SK-N-SH (cell line): ENCODE measurements around the gene TCF23. TPM values are rescaled to one million over a fixed set of nuclear protein-coding genes. Genes with fewer than 3 reads are reported as not detected.
"Not testable (repeated sequence)": the region's sequence is repeated elsewhere in the genome, so short reads cannot be mapped to it uniquely, and the experiment has no call there.

Source experiments
- CTCF ChIA-PET: fragments of 300-600, 350-600 bp; formaldehyde crosslinking; extraction: SDS; loops from one replicate; lab custom pipeline; 2021; lab: Yijun Ruan, JAX
- POLR2A ChIA-PET: fragments of 350-600 bp; sonication (Branson Sonifier 250); formaldehyde crosslinking; extraction: SDS; loops from one replicate; lab custom pipeline; 2020; ENCODE audit warnings: antibody characterized with exemption, inconsistent platforms; lab: Yijun Ruan, JAX
- DNase-seq: peaks from one replicate; pipeline ENCODE4 v3.0.0; 2012
- H2AFZ ChIP-seq: fragments of 200-600 bp; sonication (generic); 2 replicates; pipeline ENCODE4 v1.8.1; 2016; ENCODE audit warnings: antibody characterized with exemption, mild to moderate bottlenecking, low read depth
- H3F3A ChIP-seq: fragments of 200-600 bp; sonication (generic); replicated peaks from 2 replicates; pipeline ENCODE3; 2016; ENCODE audit warnings: antibody characterized with exemption, mild to moderate bottlenecking; ENCODE audit not compliant: insufficient read depth
- H3K27ac ChIP-seq, 2 experiments: fragments of 200-500 bp in 1 of 2; fragments of 200-600 bp in 1 of 2; sonication (Bioruptor generic) in 1 of 2; sonication (generic), shearing (Covaris generic) in 1 of 2; 2 replicates each; pipeline versions ENCODE4 v1.5.1 to v1.6.1; 2014 to 2016; ENCODE audit warnings: low read depth in 2 of 2, inconsistent platforms in 1 of 2, low read length in 1 of 2, mild to moderate bottlenecking in 1 of 2, mixed read lengths in 1 of 2
- H3K27me3 ChIP-seq: fragments of 200-600 bp; sonication (generic), shearing (Covaris generic); 2 replicates; pipeline ENCODE4 v1.6.1; 2016; ENCODE audit warnings: mixed run types; ENCODE audit not compliant: insufficient read depth
- H3K36me3 ChIP-seq, 2 experiments: fragments of 200-500 bp in 1 of 2; fragments of 200-600 bp in 1 of 2; sonication (Bioruptor generic) in 1 of 2; sonication (generic) in 1 of 2; replicated peaks in 1 of 2; 2 replicates each; pipeline versions ENCODE3 to v1.5.1; 2014 to 2016; ENCODE audit warnings: low read length in 1 of 2, mild to moderate bottlenecking in 1 of 2; ENCODE audit not compliant: insufficient read depth in 2 of 2, control insufficient read depth in 1 of 2
- H3K4me1 ChIP-seq, 2 experiments: fragments of 200-500 bp in 1 of 2; fragments of 200-600 bp in 1 of 2; sonication (Bioruptor generic) in 1 of 2; sonication (generic), shearing (Covaris generic) in 1 of 2; 2 replicates each; pipeline versions ENCODE4 v1.5.1 to v1.6.1; 2014 to 2016; ENCODE audit warnings: low read depth in 1 of 2, low read length in 1 of 2, mixed run types in 1 of 2; ENCODE audit not compliant: insufficient read depth in 2 of 2, control insufficient read depth in 1 of 2
- H3K4me2 ChIP-seq: fragments of 200-600 bp; sonication (generic), shearing (Covaris generic); 2 replicates; pipeline ENCODE4 v1.6.1; 2017; ENCODE audit warnings: mixed run types
- H3K4me3 ChIP-seq, 2 experiments: fragments of 200-500 bp in 1 of 2; fragments of 200-600 bp in 1 of 2; sonication (Bioruptor generic) in 1 of 2; sonication (generic), shearing (Covaris generic) in 1 of 2; 2 replicates each; pipeline versions ENCODE4 v1.5.1 to v1.8.1; 2014 to 2016; ENCODE audit warnings: low read depth in 2 of 2, inconsistent platforms in 1 of 2, low read length in 1 of 2, mild to moderate bottlenecking in 1 of 2, mixed read lengths in 1 of 2, moderate library complexity in 1 of 2
- H3K79me2 ChIP-seq: fragments of 200-600 bp; sonication (generic); 2 replicates; pipeline ENCODE4 v1.8.1; 2017; ENCODE audit warnings: mild to moderate bottlenecking; ENCODE audit not compliant: insufficient read depth
- H3K9ac ChIP-seq: fragments of 200-600 bp; sonication (generic); 2 replicates; pipeline ENCODE4 v1.6.1; 2017; ENCODE audit warnings: mixed run types
- H3K9me2 ChIP-seq: fragments of 200-600 bp; sonication (generic); 2 replicates; pipeline ENCODE4 v1.6.1; 2017; ENCODE audit warnings: mixed run types
- H3K9me3 ChIP-seq: fragments of 200-600 bp; sonication (generic); 2 replicates; pipeline ENCODE4 v1.6.1; 2017; ENCODE audit warnings: mixed run types, mild to moderate bottlenecking, moderate library complexity
- H4K20me1 ChIP-seq: fragments of 200-600 bp; sonication (generic); 2 replicates; pipeline ENCODE4 v1.6.1; 2017; ENCODE audit warnings: mild to moderate bottlenecking, mixed run types; ENCODE audit not compliant: insufficient read depth
- CHD2 ChIP-seq: fragments of 150-350 bp; IDR thresholded peaks from 2 replicates; pipeline ENCODE4 v1.6.1; 2018; ENCODE audit warnings: low read length; ENCODE audit not compliant: partially characterized antibody
- ELF1 ChIP-seq: IDR thresholded peaks from 2 replicates; pipeline ENCODE4 v1.4.0; 2012
- FOSL2 ChIP-seq: IDR thresholded peaks from 2 replicates; pipeline ENCODE4 v1.4.0; 2012; ENCODE audit warnings: low read depth, mild to moderate bottlenecking, moderate library complexity, borderline replicate concordance
- GATA2 ChIP-seq: sonication (generic); formaldehyde crosslinking; IDR thresholded peaks from 2 replicates; pipeline ENCODE4 v1.5.0; 2020; ENCODE audit warnings: mild to moderate bottlenecking, missing genetic modification reagents
- JUND ChIP-seq: IDR thresholded peaks from 2 replicates; pipeline ENCODE4 v1.4.0; 2012
- MEF2A ChIP-seq: IDR thresholded peaks from 2 replicates; pipeline ENCODE4 v1.4.0; 2012; ENCODE audit warnings: low read depth, borderline replicate concordance
- NRF1 ChIP-seq: IDR thresholded peaks from 2 replicates; pipeline ENCODE4 v1.6.1; 2012; ENCODE audit warnings: low read depth, mild to moderate bottlenecking, low read length
- SIN3A ChIP-seq: IDR thresholded peaks from 2 replicates; pipeline ENCODE4 v1.6.1; 2012; ENCODE audit warnings: low read depth, mild to moderate bottlenecking, low read length, moderate library complexity, borderline replicate concordance
- SMC3 ChIP-seq: IDR thresholded peaks from 2 replicates; pipeline ENCODE4 v1.6.1; 2012; ENCODE audit warnings: low read depth, low read length, improper control_type of control experiment
- TCF12 ChIP-seq: IDR thresholded peaks from 2 replicates; pipeline ENCODE4 v1.4.0; 2012
- WGBS: methylation state at CpG from one replicate; pipeline ENCODE4 v1.1.6; 2017; ENCODE audit warnings: low lambda C conversion rate; 5-methylcytosine and 5-hydroxymethylcytosine counted together
- polyA plus RNA-seq, 3 experiments: library from polyadenylated mRNA; depleted of rRNA; stranded (reverse); fragments of >200 nt; gene quantifications; 2 replicates each; pipeline ENCODE4 v1.2.3, GENCODE V29; 2012
- TF ChIP-seq, protein P1 (sequence below): IDR thresholded peaks from 2 replicates; pipeline ENCODE4 v1.6.1; 2012; ENCODE audit warnings: mild to moderate bottlenecking, low read depth, low read length, moderate library complexity
- TF ChIP-seq, protein P2 (sequence below): IDR thresholded peaks from 2 replicates; pipeline ENCODE4 v1.4.0; 2012; ENCODE audit warnings: low read depth, borderline replicate concordance
- TF ChIP-seq, protein P3 (sequence below): fragments of 150-350 bp; IDR thresholded peaks from 2 replicates; pipeline ENCODE4 v1.6.1; 2017; ENCODE audit warnings: antibody characterized with exemption, low read length, low read depth, borderline replicate concordance

Gene TCF23
- polyA plus RNA-seq, 1 of the 3 experiments (the other 2 are of a cell fraction) = not detected

DNA sequence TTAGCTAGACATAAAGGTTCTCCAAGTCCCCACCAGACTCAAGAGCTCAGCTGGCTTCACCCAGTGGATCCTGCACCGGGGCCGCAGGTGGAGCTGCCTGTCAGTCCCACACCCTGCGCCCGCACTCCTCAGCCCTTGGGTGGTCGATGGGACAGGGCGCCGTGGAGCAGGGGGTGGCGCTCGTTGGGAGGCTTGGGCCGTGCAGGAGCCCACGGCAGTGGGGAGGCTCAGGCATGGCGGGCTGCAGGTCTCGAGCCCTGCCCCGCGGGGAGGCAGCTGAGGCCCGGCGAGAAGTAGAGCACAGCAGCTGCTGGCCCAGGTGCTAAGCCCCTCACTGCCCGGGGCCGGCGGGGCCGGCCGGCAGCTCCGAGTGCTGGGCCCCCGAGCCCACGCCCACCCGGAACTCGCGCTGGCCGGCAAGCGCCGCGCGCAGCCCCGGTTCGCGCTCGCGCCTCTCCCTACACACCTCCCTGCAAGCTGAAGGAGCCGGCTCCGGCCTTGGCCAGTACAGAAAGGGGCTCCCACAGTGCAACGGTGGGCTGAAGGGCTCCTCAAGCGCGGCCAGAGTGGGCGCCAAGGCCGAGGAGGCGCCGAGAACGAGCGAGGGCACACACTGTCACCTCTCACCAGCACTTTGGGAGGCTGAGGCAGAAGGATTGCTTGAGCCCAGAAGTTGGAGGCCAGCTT, 37.3 kb upstream of the TCF23 start:
- H3K4me1 ChIP-seq, H3K4me2 ChIP-seq, H2AFZ ChIP-seq, H3K9ac ChIP-seq, H3K4me3 ChIP-seq, H3K79me2 ChIP-seq, H3K27ac ChIP-seq, H3K9me3 ChIP-seq, DNase-seq, H3K27me3 ChIP-seq, H3K9me2 ChIP-seq, H3K36me3 ChIP-seq, H3F3A ChIP-seq, H4K20me1 ChIP-seq: not testable (repeated sequence)
- ChIA-PET POLR2A (interaction anchor here (1.3 to 1.5 kb wide), 2 partner anchors 10 to 12 kb away, joined by 4 to 5 read pairs; partner anchors contain the start of gene ABHD1), CTCF (interaction anchor here (1.2 to 10.7 kb wide), 4 partner anchors 14 to 192 kb away, joined by 3 to 78 read pairs (median 9); no protein-coding TSS in a partner anchor)
- 92% methylated on average over 33 of the region's 49 CpGs for WGBS

DNA sequence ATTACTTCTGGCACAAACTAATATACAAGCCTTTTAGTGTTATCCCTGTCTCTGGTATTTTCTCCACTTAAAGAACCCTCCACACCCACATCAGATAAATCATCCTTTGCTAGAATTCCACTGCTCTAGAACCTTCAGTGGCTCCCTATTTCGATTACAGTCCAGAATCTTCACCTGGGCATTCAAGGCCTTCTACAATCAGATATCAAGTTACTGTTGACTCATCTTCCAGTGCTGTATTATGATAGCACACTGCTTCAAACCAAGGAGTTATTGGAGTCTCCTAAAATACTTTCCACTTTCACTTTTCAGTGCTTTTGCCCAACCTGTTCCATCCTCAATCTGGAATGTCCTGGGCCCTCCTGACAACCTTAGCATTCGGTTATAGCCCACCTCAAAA, 33.3 kb upstream of the TCF23 start:
- Histone ChIP-seq H3K9me3 (no peaks in the 10 kb centered on the region), H3K9me2 (no peaks in the 10 kb centered on the region), H3K9ac (no peak overlapping the region), H3F3A (peaks cover 3% of the 10 kb centered on the region), H4K20me1 (no peaks in the 10 kb centered on the region), H3K4me2 (no peak overlapping the region), H3K27me3 (no peaks in the 10 kb centered on the region), H2AFZ (no peak overlapping the region), H3K79me2 (no peaks in the 10 kb centered on the region), H3K4me1 (peaks cover 0 to 8% of the 10 kb centered on the region in 2 experiments; a peak in 1 of 4 replicates), H3K27ac (no peak overlapping the region), H3K36me3 (no peaks in the 10 kb centered on the region), H3K4me3 (no peak overlapping the region)
- WGBS = 55% methylated on average over 2 of the region's 2 CpGs
- CTCF ChIA-PET = interaction anchor here (3.6 to 10.7 kb wide), 2 partner anchors 17 to 18 kb away, joined by 13 to 78 read pairs; no protein-coding TSS in a partner anchor
- POLR2A ChIA-PET = no interaction called here
- DNase-seq = no peak
- TF ChIP-seq, protein P1, sequence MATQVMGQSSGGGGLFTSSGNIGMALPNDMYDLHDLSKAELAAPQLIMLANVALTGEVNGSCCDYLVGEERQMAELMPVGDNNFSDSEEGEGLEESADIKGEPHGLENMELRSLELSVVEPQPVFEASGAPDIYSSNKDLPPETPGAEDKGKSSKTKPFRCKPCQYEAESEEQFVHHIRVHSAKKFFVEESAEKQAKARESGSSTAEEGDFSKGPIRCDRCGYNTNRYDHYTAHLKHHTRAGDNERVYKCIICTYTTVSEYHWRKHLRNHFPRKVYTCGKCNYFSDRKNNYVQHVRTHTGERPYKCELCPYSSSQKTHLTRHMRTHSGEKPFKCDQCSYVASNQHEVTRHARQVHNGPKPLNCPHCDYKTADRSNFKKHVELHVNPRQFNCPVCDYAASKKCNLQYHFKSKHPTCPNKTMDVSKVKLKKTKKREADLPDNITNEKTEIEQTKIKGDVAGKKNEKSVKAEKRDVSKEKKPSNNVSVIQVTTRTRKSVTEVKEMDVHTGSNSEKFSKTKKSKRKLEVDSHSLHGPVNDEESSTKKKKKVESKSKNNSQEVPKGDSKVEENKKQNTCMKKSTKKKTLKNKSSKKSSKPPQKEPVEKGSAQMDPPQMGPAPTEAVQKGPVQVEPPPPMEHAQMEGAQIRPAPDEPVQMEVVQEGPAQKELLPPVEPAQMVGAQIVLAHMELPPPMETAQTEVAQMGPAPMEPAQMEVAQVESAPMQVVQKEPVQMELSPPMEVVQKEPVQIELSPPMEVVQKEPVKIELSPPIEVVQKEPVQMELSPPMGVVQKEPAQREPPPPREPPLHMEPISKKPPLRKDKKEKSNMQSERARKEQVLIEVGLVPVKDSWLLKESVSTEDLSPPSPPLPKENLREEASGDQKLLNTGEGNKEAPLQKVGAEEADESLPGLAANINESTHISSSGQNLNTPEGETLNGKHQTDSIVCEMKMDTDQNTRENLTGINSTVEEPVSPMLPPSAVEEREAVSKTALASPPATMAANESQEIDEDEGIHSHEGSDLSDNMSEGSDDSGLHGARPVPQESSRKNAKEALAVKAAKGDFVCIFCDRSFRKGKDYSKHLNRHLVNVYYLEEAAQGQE = no peak

DNA sequence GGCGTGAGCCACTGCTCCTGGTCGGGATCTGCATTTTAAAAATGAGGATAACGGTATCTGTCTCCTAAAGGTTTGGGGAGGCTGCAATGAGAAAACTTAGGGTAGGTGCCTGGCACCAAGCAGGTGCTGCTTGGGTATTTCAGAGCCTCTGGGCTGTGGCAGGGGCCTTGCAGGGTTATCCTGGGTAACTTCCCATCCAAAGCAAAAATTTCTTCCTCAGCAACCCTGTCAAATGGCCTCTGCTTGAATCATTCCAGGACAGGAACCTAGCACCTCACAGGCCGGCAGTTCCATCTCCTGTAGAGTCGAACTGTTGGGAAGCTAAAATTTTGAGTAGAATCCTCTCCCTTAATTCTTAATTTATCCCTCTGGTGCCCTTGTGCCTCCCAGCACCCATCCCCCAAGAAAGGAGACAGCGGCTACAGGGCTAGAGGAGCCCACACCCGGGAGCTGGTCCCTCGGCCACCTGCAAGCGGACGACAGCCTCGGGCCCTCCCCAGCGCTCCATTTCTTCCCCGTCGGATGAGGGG, 30.7 kb upstream of the TCF23 start:
- no peaks in the 10 kb centered on the region for H4K20me1 ChIP-seq
- TF ChIP-seq FOSL2 (no peak), ELF1 (no peak), JUND (no peak), NRF1 (no peak), SIN3A (no peak), TCF12 (no peak), MEF2A (no peak), GATA2 (CRISPR knock-in tag) (no peak), SMC3 (no peak), CHD2 (no peak)
- TF ChIP-seq, protein P2, sequence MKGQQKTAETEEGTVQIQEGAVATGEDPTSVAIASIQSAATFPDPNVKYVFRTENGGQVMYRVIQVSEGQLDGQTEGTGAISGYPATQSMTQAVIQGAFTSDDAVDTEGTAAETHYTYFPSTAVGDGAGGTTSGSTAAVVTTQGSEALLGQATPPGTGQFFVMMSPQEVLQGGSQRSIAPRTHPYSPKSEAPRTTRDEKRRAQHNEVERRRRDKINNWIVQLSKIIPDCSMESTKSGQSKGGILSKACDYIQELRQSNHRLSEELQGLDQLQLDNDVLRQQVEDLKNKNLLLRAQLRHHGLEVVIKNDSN = no peak
- TF ChIP-seq, protein P3, sequence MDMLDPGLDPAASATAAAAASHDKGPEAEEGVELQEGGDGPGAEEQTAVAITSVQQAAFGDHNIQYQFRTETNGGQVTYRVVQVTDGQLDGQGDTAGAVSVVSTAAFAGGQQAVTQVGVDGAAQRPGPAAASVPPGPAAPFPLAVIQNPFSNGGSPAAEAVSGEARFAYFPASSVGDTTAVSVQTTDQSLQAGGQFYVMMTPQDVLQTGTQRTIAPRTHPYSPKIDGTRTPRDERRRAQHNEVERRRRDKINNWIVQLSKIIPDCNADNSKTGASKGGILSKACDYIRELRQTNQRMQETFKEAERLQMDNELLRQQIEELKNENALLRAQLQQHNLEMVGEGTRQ = no peak
- TF ChIP-seq, all 33 proteins: peak for 0
- Histone ChIP-seq H3K9me3 (no peaks in the 10 kb centered on the region), H3K9me2 (no peaks in the 10 kb centered on the region), H3K36me3 (no peaks in the 10 kb centered on the region), H3K79me2 (no peaks in the 10 kb centered on the region), H3K27ac (peak overlapping the region in 1 of 2 experiments; percentile 48; a peak in 1 of 4 replicates), H3F3A (peaks cover 3% of the 10 kb centered on the region), H2AFZ (peak overlapping the region; percentile 59; the same call in 1 of the 2 replicates), H3K4me3 (peak overlapping the region; percentile 60 to 70), H3K27me3 (no peaks in the 10 kb centered on the region), H3K9ac (no peak overlapping the region), H3K4me1 (peaks cover 0 to 12% of the 10 kb centered on the region in 2 experiments; a peak in 1 of 4 replicates), H3K4me2 (peak overlapping the region; percentile 80)
- 43% methylated on average over 14 of the region's 14 CpGs for WGBS
- POLR2A ChIA-PET = interaction anchor here (0.5 to 0.9 kb wide), 5 partner anchors 13 to 1085 kb away, joined by 3 read pairs; no protein-coding TSS in a partner anchor
- CTCF ChIA-PET = interaction anchor here (0.8 to 3.6 kb wide), 8 partner anchors 16 to 162 kb away, joined by 3 to 13 read pairs (median 4); no protein-coding TSS in a partner anchor
- peak; percentile 52 for DNase-seq
